C4-2B (cell line): ENCODE data around the gene IL3.

ENCODE experiments used
- CTCF ChIP-seq: fragments of 450-650 bp; conservative IDR thresholded peaks from 2 replicates; pipeline ENCODE4 v1.5.1; 2017; ENCODE audit warnings: mild to moderate bottlenecking
- ZFX ChIP-seq: fragments of 450-650 bp; IDR thresholded peaks from 2 replicates; pipeline ENCODE4 v1.6.1; 2017

- TF ChIP-seq CTCF (no peak), ZFX (no peak)
Measured at GRCh38 chr5:132066871-132067270, 6.4 kb downstream of the IL3 start.
